Measurements from ENCODE around the gene DAB1. TPM values are rescaled to one million over a fixed set of nuclear protein-coding genes. Genes with fewer than 3 reads are reported as not detected.

The DAB1 gene
- total RNA-seq, 1 experiment from 2014 or later, result not detected

DNA sequence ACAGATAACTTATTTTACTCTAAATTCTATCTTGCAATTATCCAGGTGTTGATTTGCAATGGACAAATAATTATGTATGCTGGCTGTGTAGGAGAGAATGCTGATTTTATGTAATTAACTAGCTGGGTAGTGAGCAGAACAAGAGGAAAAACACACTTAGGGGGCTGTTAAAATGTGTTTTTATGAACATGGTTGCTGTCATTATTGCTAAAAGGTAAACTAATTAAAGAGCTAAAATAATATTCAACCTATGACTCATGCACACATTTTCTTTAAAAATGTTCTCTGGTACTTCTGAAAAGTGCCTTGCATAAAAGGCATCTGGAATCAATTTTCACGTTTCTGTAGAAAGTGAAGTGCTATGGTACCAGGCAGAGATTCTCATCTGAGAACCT lies 265.3 kb downstream of the DAB1 start:
- no peak for TF ChIP-seq CEBPB (IDR thresholded peaks at IDR 0.05; ENCODE audit: low read depth)
- TF ChIP-seq FOSL1 (IDR thresholded peaks at IDR 0.05; ENCODE audit: low read depth), result no peak
- TF ChIP-seq POLR2A (IDR thresholded peaks at IDR 0.05; ENCODE audit: borderline replicate concordance, extremely low read depth, insufficient read depth, insufficient read length), result no peak
- TF ChIP-seq, protein P1, sequence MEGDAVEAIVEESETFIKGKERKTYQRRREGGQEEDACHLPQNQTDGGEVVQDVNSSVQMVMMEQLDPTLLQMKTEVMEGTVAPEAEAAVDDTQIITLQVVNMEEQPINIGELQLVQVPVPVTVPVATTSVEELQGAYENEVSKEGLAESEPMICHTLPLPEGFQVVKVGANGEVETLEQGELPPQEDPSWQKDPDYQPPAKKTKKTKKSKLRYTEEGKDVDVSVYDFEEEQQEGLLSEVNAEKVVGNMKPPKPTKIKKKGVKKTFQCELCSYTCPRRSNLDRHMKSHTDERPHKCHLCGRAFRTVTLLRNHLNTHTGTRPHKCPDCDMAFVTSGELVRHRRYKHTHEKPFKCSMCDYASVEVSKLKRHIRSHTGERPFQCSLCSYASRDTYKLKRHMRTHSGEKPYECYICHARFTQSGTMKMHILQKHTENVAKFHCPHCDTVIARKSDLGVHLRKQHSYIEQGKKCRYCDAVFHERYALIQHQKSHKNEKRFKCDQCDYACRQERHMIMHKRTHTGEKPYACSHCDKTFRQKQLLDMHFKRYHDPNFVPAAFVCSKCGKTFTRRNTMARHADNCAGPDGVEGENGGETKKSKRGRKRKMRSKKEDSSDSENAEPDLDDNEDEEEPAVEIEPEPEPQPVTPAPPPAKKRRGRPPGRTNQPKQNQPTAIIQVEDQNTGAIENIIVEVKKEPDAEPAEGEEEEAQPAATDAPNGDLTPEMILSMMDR (IDR thresholded peaks at IDR 0.05 in 2 of 3, conservative IDR thresholded peaks at IDR 0.05 in 1 of 3; ENCODE audit: borderline replicate concordance in 1 of 3, insufficient read depth in 1 of 3, low read depth in 2 of 3, low read length in 2 of 3), result no peak
- TF ChIP-seq JUND (IDR thresholded peaks at IDR 0.05), result no peak
- TF ChIP-seq, protein P2, sequence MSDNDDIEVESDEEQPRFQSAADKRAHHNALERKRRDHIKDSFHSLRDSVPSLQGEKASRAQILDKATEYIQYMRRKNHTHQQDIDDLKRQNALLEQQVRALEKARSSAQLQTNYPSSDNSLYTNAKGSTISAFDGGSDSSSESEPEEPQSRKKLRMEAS (IDR thresholded peaks at IDR 0.05), result no peak
- TF ChIP-seq SRF (IDR thresholded peaks at IDR 0.05; ENCODE audit: low read depth), result no peak
- no peak for TF ChIP-seq RAD21 (IDR thresholded peaks at IDR 0.05; ENCODE audit: low read depth)
- no peak for TF ChIP-seq ZFX (IDR thresholded peaks at IDR 0.05)
- TF ChIP-seq EZH2phosphoT487 (IDR thresholded peaks at IDR 0.05; ENCODE audit: borderline replicate concordance), result no peak
- TF ChIP-seq, protein P3, sequence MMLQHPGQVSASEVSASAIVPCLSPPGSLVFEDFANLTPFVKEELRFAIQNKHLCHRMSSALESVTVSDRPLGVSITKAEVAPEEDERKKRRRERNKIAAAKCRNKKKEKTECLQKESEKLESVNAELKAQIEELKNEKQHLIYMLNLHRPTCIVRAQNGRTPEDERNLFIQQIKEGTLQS (IDR thresholded peaks at IDR 0.05), result no peak
- no peak for TF ChIP-seq SP1 (IDR thresholded peaks at IDR 0.05; ENCODE audit: low read depth)
- TF ChIP-seq ELF1 (IDR thresholded peaks at IDR 0.05; ENCODE audit: borderline replicate concordance, low read depth), result no peak
- TF ChIP-seq YY1 (IDR thresholded peaks at IDR 0.05; ENCODE audit: extremely low read depth, insufficient replicate concordance, low read depth, low read length), result no peak
- no peak for TF ChIP-seq CBX3 (IDR thresholded peaks at IDR 0.05; ENCODE audit: low read depth)
- no peak for TF ChIP-seq EZH2 (IDR thresholded peaks at IDR 0.05)
- TF ChIP-seq SIN3A (IDR thresholded peaks at IDR 0.05; ENCODE audit: low read depth), result no peak
- intact Hi-C loops (cut with micrococcal nuclease), result no loop called here
- H3K27me3 ChIP-seq (ENCODE audit: insufficient read depth, low read length), result peaks cover 7% of the 10 kb centered on the region; the same call in 1 of the 2 replicates
- CTCF ChIA-PET, result no interaction called here
- no peak overlapping the region for H2AFZ ChIP-seq (ENCODE audit: low read depth, low read length, poor library complexity, severe bottlenecking)
- no peak overlapping the region for H3K4me3 ChIP-seq (replicated peaks in 1 of 2; ENCODE audit: low read depth in 1 of 2, low read length in 2 of 2)
- H3K4me1 ChIP-seq (ENCODE audit: control insufficient read depth in 1 of 2, insufficient read depth in 2 of 2, low read length in 2 of 2), result no peaks in the 10 kb centered on the region
- H3K9ac ChIP-seq (ENCODE audit: low read length), result no peak overlapping the region
- H3K4me2 ChIP-seq (ENCODE audit: low read length), result no peak overlapping the region
- no peaks in the 10 kb centered on the region for H4K20me1 ChIP-seq (ENCODE audit: insufficient read depth)
- no peak for ATAC-seq
- H3K27ac ChIP-seq (ENCODE audit: low read depth, low read length), result no peak overlapping the region
- RAD21 ChIA-PET (ENCODE audit: low non-redundant PET in 1 of 2, low total read pairs in 2 of 2, uncharacterized antibody in 2 of 2, unreplicated experiment in 2 of 2), result no interaction called here
- H3K9me3 ChIP-seq (ENCODE audit: control insufficient read depth in 1 of 2, insufficient read depth in 1 of 2, low read depth in 1 of 2, low read length in 2 of 2), result no peaks in the 10 kb centered on the region
- no peak for DNase-seq (ENCODE audit: low read depth, low spot score)
- no peaks in the 10 kb centered on the region for H3K9me2 ChIP-seq (ENCODE audit: insufficient read depth)
- BruUV-seq (replicated peaks), result no TSS peak
- H3K79me2 ChIP-seq (ENCODE audit: insufficient read depth, low read length), result no peaks in the 10 kb centered on the region
- POLR2A ChIA-PET, result interaction anchor here (0.5 kb wide), 1 partner anchor 272 kb away, joined by 3 read pairs; no protein-coding TSS in a partner anchor
- no peaks in the 10 kb centered on the region for H3K36me3 ChIP-seq (ENCODE audit: control insufficient read depth in 1 of 2, insufficient read depth in 2 of 2, low read length in 2 of 2)

Measured in HCT116 (cell line).